K562 (cell line): ENCODE results near the gene WASF1. TPM values are rescaled to one million over a fixed set of nuclear protein-coding genes. Genes with fewer than 3 reads are reported as not detected.

Experiments used
- CBFA2T3 ChIP-seq: fragments of 450-650 bp; IDR thresholded peaks from 2 replicates; pipeline ENCODE4 v1.6.1; 2017
- CHD1 ChIP-seq: fragments of 200-600 bp; sonication (generic); IDR thresholded peaks from one replicate; pipeline ENCODE4 v1.6.1; 2012; ENCODE audit warnings: mild to moderate bottlenecking, moderate library complexity, low read length, inconsistent platforms
- CHD7 ChIP-seq: fragments of 200-600 bp; sonication (generic); IDR thresholded peaks from one replicate; pipeline ENCODE4 v1.6.1; 2012; ENCODE audit warnings: mild to moderate bottlenecking, low read depth, low read length, inconsistent platforms
- HES1 ChIP-seq: fragments of 450-650 bp; IDR thresholded peaks from 2 replicates; pipeline ENCODE4 v1.6.1; 2016; ENCODE audit warnings: low read depth, mild to moderate bottlenecking, moderate library complexity
- LARP7 ChIP-seq: fragments of 450-650 bp; IDR thresholded peaks from 2 replicates; pipeline ENCODE4 v1.6.1; 2016
- MEF2D ChIP-seq: conservative IDR thresholded peaks from 2 replicates; pipeline ENCODE4 v1.6.1; 2016; ENCODE audit warnings: low read depth, missing genetic modification characterization, missing compliant biosample characterization
- NCOR1 ChIP-seq: fragments of 450-650 bp; IDR thresholded peaks from 2 replicates; pipeline ENCODE4 v1.6.1; 2016; ENCODE audit warnings: mild to moderate bottlenecking, moderate library complexity
- POLR2B ChIP-seq: fragments of 450-650 bp; IDR thresholded peaks from 2 replicates; pipeline ENCODE4 v1.6.1; 2018; ENCODE audit warnings: low read depth; ENCODE audit not compliant: partially characterized antibody
- TAF15 ChIP-seq: fragments of 200-400 bp; formaldehyde crosslinking; IDR thresholded peaks from 2 replicates; pipeline ENCODE4 v1.6.1; 2017; ENCODE audit warnings: mild to moderate bottlenecking, low read depth, low read length, moderate library complexity
- TAF7 ChIP-seq: fragments of 450-650 bp; IDR thresholded peaks from 2 replicates; pipeline ENCODE4 v1.6.1; 2016; ENCODE audit warnings: missing genetic modification characterization, missing compliant biosample characterization
- TBP ChIP-seq: optimal IDR thresholded peaks from 2 replicates; pipeline ENCODE3; 2011; ENCODE audit warnings: low read depth, low read length, improper control_type of control experiment
- ZBTB1 ChIP-seq: sonication (generic); formaldehyde crosslinking; IDR thresholded peaks from 2 replicates; pipeline ENCODE4 v1.8.1; 2023; ENCODE audit warnings: missing genetic modification reagents, low read depth, mild to moderate bottlenecking, borderline replicate concordance
- ZKSCAN3 ChIP-seq: fragments of 250-450 bp; sonication (Bioruptor Pico); IDR thresholded peaks from 2 replicates; pipeline ENCODE4 v1.4.0; 2020
- ZNF12 ChIP-seq: sonication (generic); formaldehyde crosslinking; IDR thresholded peaks from 2 replicates; pipeline ENCODE4 v1.4.0; 2020; ENCODE audit warnings: mild to moderate bottlenecking, missing genetic modification reagents
- ZNF165 ChIP-seq: fragments of 250-450 bp; sonication (Bioruptor Pico); IDR thresholded peaks from 2 replicates; pipeline ENCODE4 v1.4.0; 2020; ENCODE audit warnings: borderline replicate concordance
- ZNF512 ChIP-seq: IDR thresholded peaks from 2 replicates; pipeline ENCODE4 v1.6.1; 2016; ENCODE audit warnings: missing genetic modification characterization, missing compliant biosample characterization
- polyA plus RNA-seq, 8 experiments: library from polyadenylated mRNA; depleted of rRNA in 4 of 8; stranded (reverse) in 5 of 8; unstranded in 3 of 8; fragments of >200 nt; fragmentation: Nextera tagmentation in 2 of 8; fragmentation: Illumina TruSeq in 1 of 8; extraction: Ambion mirVana in 2 of 8; extraction: Trizol in 1 of 8; gene quantifications; 2 replicates each; pipeline versions ENCODE4 v1.2.1 to v1.2.3, GENCODE V29; 2011 to 2014; ENCODE audit warnings: inconsistent platforms in 1 of 8, missing spikeins in 1 of 8
- total RNA-seq, 7 experiments: library from RNA; depleted of rRNA in 6 of 7; stranded (reverse); fragments of >200 nt in 6 of 7; fragmentation: Illumina TruSeq in 2 of 7; extraction: Trizol in 2 of 7; gene quantifications; 2 replicates each; pipeline versions ENCODE4 v1.2.1 to v1.2.3, GENCODE V29; 2011 to 2021; ENCODE audit warnings: low replicate concordance in 1 of 7

The WASF1 gene
- total and polyA plus RNA-seq, 9 of the 15 experiments (the other 6 are each of a cell fraction or from before 2014, with no cell fraction given): 2.1 to 18.2 (median 7.4) TPM

GRCh38 chr6:110180228-110181008, 948 bp upstream of the WASF1 start, which contains the start of gene CDC40 (continued):
- TF ChIP-seq CHD7: no peak
- TF ChIP-seq CHD1: no peak
- TF ChIP-seq ZBTB1: no peak
- no peak for TF ChIP-seq HES1
- TF ChIP-seq MEF2D (tag): no peak
- TF ChIP-seq ZNF165 (CRISPR knock-in tag): no peak
- no peak for TF ChIP-seq ZNF12
- no peak for TF ChIP-seq TAF7 (tag)
- no peak for TF ChIP-seq LARP7
- TF ChIP-seq TBP: no peak
- peak; percentile 67 for TF ChIP-seq POLR2B
- TF ChIP-seq ZNF512 (tag): peak; percentile 75
- no peak for TF ChIP-seq TAF15
- TF ChIP-seq ZKSCAN3: no peak
- no peak for TF ChIP-seq NCOR1
- no peak for TF ChIP-seq CBFA2T3
